Mucosa of descending colon (tissue), 3 donors: Measurements from ENCODE around the gene VRTN. TPM values are rescaled to one million over a fixed set of nuclear protein-coding genes. Genes with fewer than 3 reads are reported as not detected.

Experiments
- ATAC-seq: fragments of 200-7000 bp; cut with Tn5 transposase; one replicate; pipeline ENCODE4 v1.9.1; 2020; ENCODE audit warnings: mild to moderate bottlenecking, moderate library complexity
- DNase-seq, 3 donors: peaks; one replicate each; pipeline ENCODE4 v3.0.0-alpha.2; 2020
- H3K36me3 ChIP-seq: fragments of 200-600 bp; one replicate; pipeline ENCODE4 v1.8.0; 2021; ENCODE audit warnings: low read depth, mild to moderate bottlenecking
- H3K4me1 ChIP-seq: fragments of 200-600 bp; one replicate; pipeline ENCODE4 v1.8.0; 2021; ENCODE audit warnings: low read depth, mild to moderate bottlenecking
- H3K4me3 ChIP-seq: fragments of 200-600 bp; one replicate; pipeline ENCODE4 v1.8.0; 2021; ENCODE audit warnings: mild to moderate bottlenecking
- H3K9me3 ChIP-seq: fragments of 200-600 bp; one replicate; pipeline ENCODE4 v1.8.0; 2021; ENCODE audit warnings: mild to moderate bottlenecking
- intact Hi-C, 2 donors: fragments of 100-400 bp; cut with DNase I in 1 of 2; cut with micrococcal nuclease in 1 of 2; formaldehyde crosslinking; loops; one replicate each; pipeline versions ENCODE4 v1.11.0 to v1.11.1; 2022; cut with DNase I, micrococcal nuclease
- total RNA-seq, 3 donors: library from RNA; stranded (reverse); fragmentation: NEBNext Ultra II Directional in 2 of 3; extraction: Animal tissue kit (Norgen Biotek cat#: 25700) in 2 of 3; gene quantifications; one replicate each; pipeline versions ENCODE4 v1.2.1 to v1.2.4, GENCODE V29; 2021 to 2023
- TF ChIP-seq, protein P1 (sequence below): fragments of 200-600 bp; IDR thresholded peaks from one replicate; pipeline ENCODE4 v1.8.0; 2022; ENCODE audit warnings: antibody characterized with exemption, mild to moderate bottlenecking
- donor health status: DM: no; HTN: no; CAD: no; lungs with moderate emphysema.
- donor health status: DM: no; HTN: no; CAD: no.
- donor health status: DM: no; HTN: yes; CAD: no.

VRTN gene
- total RNA-seq, 3 donors from 2014 or later: 0.09 TPM; not detected in 2

DNA sequence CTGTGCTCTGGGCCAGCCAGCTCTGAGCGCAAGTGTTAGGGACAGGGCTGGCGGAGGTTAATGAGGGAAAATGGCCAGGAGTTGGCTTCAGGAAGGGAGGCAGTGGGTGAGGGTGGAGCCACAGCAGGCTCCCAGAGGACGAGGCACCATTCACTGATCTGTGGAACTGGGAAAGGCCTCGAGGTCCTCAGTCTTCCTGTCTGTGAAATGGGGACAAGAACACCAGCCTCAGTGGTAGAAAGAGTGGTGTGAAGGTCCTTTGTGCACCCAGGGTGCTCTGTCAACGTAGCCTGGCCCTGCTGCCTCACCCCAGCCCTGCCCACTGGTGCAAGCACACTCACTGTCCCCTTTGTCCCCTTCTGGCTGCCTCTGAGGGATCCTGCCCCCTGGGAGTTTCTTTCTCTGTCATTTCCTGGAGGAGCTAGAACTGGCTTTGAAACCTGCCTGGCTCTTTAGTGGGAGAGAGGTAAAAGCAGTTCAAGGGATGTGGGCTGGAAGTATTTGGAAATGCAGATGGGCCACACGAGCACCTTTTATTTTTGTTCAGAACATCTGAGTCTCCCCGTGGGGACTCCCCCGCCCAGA is 52.7 kb downstream of the VRTN start:
- H3K9me3 ChIP-seq: no peaks in the 10 kb centered on the region
- no peak for ATAC-seq
- no peak overlapping the region for H3K4me3 ChIP-seq

DNA sequence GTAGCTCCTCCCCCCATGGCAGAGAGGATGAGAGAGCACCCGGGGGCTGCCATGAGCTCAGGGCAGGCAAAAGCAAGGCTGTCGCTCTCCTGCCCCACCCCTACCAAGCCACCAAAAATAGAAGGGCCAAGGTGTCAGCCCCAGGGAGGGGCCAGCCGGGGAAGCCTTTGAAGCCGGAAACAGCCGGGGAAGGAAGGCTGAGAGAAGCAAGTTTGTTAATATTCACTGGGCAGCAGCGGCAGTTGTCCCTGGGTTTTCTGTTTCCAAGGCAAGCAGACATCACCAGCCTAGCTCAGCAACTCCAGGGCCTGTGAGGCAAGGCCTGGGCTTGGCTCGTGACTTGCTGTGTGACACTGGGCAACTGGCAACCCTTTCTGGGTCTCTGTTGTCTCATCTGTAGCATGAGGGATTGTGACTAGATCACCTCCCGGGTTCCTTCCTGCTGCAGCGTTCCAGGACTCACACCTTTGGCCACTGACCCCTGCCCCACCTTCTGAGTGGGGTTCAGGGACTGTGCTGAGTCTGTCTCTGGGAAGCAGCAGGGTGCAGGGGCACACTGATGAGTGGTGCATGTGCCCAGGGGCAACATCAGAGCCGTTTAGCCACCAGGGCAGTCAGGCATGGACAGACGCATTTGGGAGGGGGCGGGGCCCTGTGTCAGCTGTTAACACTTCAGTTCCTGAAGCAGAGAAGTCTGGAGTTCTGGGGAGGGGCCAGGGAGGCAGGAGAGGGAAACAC is 53.4 kb downstream of the VRTN start:
- TF ChIP-seq, protein P1, sequence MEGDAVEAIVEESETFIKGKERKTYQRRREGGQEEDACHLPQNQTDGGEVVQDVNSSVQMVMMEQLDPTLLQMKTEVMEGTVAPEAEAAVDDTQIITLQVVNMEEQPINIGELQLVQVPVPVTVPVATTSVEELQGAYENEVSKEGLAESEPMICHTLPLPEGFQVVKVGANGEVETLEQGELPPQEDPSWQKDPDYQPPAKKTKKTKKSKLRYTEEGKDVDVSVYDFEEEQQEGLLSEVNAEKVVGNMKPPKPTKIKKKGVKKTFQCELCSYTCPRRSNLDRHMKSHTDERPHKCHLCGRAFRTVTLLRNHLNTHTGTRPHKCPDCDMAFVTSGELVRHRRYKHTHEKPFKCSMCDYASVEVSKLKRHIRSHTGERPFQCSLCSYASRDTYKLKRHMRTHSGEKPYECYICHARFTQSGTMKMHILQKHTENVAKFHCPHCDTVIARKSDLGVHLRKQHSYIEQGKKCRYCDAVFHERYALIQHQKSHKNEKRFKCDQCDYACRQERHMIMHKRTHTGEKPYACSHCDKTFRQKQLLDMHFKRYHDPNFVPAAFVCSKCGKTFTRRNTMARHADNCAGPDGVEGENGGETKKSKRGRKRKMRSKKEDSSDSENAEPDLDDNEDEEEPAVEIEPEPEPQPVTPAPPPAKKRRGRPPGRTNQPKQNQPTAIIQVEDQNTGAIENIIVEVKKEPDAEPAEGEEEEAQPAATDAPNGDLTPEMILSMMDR: no peak
- DNase-seq (peak; percentile 27 to 78 (median 48)), ATAC-seq (peak; percentile 78)

More for the DNA sequence above, 52.7 kb downstream of the VRTN start:
- TF ChIP-seq, protein P1: no peak
- no peak for DNase-seq
- H3K4me1 ChIP-seq: peaks cover 12% of the 10 kb centered on the region
- intact Hi-C loops: no loop called here
- H3K36me3 ChIP-seq: no peaks in the 10 kb centered on the region

DNA sequence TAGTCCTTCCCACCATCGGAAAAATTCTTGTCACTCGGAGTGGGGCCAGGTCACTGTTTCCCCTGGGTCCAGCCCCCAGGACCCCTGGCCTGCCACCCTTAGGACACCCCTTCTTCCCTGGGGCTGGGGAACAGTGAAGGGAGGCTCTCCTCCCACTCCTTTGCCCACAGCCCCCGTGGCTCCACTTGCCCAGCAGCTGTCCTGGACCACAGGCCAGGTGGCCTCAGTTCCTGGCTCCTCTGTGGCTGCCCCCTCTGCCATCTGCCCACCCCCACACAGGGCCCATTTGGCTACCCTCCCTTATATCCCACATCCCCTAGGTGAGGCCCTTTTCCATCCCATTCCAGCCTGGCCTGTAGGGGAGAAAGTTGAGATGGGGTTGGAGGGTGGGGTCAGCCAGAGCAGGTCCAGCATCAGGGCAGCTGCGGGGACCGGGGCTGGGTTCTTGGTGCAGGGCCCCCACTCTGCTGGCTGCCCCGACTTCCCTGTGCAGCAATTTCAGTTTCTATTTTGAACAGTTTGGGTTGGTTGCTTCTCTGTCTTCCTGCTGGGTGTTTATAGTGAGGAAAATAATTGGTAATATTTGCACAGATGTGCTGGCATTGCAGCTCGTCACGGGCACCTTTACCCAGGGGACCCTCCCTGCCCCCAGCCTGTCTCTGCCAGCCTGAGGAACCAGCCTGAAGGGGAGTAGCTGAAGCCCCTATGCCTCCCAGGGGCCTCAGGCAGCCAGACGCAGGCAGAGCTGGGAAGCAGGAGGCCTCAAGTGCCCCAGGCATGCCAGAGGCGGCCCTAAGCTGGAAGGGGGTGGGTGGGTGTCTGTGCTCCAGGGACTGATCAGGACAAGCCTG is 54.4 kb downstream of the VRTN start:
- Histone ChIP-seq H3K36me3 (no peaks in the 10 kb centered on the region), H3K9me3 (no peaks in the 10 kb centered on the region), H3K4me1 (peaks cover 12% of the 10 kb centered on the region), H3K4me3 (no peak overlapping the region)
- intact Hi-C loops: no loop called here
- TF ChIP-seq, protein P1: no peak
- DNase-seq (no peak), ATAC-seq (peak; percentile 16)

More for the DNA sequence above, 53.4 kb downstream of the VRTN start:
- H3K4me1 ChIP-seq: peaks cover 12% of the 10 kb centered on the region
- intact Hi-C loops: no loop called here
- no peaks in the 10 kb centered on the region for H3K36me3 ChIP-seq
- H3K9me3 ChIP-seq: no peaks in the 10 kb centered on the region
- H3K4me3 ChIP-seq: no peak overlapping the region

DNA sequence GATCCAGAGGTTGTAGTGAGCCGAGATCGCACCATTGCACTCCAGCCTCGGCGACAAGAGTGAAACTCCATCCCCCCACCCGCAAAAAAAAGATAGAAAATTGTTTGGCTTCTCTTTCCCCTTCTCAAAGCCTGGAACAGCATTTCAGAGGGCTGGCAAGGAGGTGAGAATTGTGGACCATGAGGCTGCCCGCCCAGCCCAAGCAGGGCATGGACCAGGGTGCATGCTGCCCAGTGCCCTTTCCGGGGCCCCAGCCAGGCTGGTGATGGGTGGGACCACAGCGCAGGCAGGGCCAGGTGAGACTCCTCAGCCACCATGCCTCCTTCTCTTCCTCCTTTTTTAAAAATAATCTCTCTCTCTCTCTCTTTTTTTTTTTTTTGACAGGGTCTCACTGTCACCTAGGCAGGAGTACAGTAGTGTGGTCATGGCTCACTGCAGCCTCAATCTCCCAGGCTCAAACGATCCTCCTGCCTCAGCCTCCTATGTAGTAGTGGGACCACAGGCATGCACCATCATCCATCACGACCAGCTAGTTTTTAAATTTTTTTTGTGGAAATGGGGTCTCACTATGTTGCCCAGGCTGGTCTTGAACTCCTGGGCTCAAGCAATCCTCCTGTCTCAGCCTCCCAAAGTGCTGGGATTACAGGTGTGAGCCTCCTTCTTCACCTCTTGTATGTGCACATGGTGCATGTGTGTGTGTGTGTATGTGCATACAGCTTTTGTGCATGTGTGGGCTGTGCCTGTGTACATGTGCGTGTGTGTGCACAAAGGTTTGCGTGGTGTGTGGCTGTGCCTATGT is 55.5 kb downstream of the VRTN start:
- Histone ChIP-seq H3K9me3 (no peaks in the 10 kb centered on the region), H3K36me3 (no peaks in the 10 kb centered on the region), H3K4me3 (no peak overlapping the region), H3K4me1 (peaks cover 12% of the 10 kb centered on the region)
- TF ChIP-seq, protein P1: no peak
- intact Hi-C loops: no loop called here
- ATAC-seq: no peak
- no peak for DNase-seq

DNA sequence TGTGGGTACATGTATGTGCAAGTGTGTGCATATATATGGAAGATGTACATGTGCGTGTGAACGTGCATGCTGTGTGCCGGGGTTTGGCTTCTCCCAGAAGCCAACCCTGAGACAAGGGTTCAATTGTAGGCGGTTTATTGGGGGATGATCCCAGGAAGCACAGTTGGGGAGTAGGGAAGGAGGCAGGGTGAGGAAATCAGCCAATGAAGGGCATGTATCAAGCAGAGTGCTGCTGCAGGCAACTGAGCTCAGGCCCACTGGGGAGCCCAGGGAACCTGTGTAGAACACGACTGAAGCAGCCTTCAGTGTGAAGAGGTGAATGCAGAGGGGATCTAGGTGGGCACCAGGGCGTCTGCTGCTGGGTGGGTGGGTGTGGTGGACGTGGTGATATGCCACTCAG is 56.2 kb downstream of the VRTN start:
- TF ChIP-seq, protein P1: no peak
- Histone ChIP-seq H3K4me3 (no peak overlapping the region), H3K36me3 (no peaks in the 10 kb centered on the region), H3K9me3 (no peaks in the 10 kb centered on the region), H3K4me1 (peaks cover 12% of the 10 kb centered on the region)
- no peak for ATAC-seq
- DNase-seq: no peak
- intact Hi-C loops: no loop called here
